GM19193 (cell line): ENCODE results near the gene FGF12.

Experiments used
- POLR2A ChIP-seq: IDR thresholded peaks from 4 replicates; pipeline ENCODE4 v1.6.1; 2011; ENCODE audit not compliant: insufficient read depth, insufficient read length; ENCODE audit errors: extremely low read depth

FGF12 gene

DNA sequence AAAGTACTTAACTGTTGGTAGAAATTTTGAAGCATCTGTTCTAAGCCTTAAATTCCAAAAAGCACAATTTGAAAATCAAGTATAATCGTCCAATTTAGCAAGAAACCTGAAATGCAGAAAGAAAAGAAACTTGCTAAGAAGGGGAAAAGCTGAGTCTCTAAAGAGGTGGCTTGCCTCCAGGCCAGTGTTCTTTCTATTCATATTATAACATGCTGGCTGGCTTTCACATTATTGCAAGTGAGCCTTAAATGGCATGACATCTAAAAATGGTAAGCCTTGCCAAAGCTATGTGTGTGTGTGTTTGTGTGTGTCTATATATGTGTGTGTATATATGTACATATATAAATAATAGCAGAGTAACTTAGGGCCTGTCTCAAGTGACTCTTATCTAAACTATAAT, 89.5 kb downstream of the FGF12 start:
- TF ChIP-seq POLR2A, result no peak

- TF ChIP-seq POLR2A, result no peak
Measured at GRCh38 chr3:192636517-192637444, 90.6 kb downstream of the FGF12 start.

DNA sequence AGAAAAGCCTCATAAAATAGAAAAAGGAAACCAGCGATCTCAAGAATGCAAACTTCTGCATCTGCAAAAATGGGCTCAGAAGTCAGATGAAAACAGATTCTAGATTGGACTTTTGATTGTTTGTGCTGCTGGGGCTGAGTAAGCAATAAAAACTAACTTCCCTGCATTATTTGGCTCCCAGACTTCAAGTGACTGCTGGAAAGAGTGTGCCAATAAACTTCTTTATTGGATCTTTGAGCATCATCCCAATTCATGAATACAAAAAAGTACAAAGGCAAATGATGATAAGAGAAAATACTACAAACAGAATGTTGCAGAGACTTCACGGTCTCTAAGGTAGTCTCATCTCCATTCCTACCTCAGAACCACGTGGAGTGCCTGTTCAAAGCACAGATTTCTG, 97.9 kb downstream of the FGF12 start:
- TF ChIP-seq POLR2A, result no peak

DNA sequence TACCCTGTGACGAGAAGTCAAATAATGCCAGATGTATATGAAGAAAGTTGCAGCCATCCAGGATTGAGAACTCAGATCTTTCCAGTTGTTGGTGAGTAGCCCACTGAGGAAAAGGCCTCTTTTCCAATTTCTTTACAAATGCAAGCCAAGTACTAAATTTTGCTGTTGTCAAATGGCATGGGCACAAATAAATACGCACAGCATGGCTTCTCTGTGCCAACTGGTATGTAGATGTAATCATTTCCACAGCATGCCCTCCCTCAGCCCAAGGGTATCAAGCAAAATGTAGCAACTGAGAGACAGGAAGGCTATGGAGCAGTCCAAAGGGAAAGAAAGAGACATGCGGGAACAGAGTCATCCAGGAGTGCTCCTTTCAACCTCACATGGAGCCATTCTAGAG, 105.4 kb downstream of the FGF12 start:
- no peak for TF ChIP-seq POLR2A

- TF ChIP-seq POLR2A, result no peak
Measured at GRCh38 chr3:192620275-192620674, 107.1 kb downstream of the FGF12 start.

- TF ChIP-seq POLR2A, result no peak
Measured at GRCh38 chr3:192611411-192611810, 115.9 kb downstream of the FGF12 start.

DNA sequence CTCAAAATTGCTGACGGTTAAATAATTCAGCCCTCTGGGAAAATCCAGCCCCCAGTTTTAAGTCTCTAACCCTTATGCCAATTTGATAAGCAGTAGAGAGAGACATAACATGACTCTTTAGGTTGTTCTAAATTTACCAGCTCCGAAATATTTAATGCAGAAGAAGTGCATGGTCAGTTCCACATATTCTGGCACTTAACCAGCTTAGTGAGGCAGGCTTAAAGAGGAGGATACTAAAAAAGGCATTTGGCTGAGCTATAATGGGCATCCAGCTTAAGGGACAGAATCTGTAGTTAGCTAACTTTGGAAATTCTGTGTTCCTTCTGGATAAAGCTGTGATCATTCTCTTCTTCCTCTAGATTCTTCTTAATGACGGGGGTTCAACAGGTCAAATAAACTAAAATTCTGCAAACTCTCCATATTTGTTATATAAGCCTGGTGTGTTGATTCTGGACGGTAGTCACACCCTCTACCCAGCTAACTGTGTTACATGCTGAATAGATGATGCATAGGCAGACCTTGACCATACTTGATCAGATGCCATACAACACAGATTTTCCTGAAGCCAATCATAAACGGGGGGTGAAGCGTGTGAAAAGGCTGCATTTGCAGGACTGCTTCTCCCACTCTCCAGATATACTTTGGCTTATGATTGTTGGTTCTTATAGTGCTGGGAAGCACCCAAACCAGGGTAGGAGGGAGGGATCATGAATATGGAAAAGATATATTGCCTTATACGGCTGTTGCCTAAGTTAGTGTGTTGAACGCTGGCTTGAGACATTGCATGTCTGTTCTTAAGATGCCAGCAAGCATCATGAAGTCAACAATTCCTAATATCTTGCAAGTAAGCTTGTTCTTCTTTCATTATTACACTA, 118.4 kb downstream of the FGF12 start:
- no peak for TF ChIP-seq POLR2A

DNA sequence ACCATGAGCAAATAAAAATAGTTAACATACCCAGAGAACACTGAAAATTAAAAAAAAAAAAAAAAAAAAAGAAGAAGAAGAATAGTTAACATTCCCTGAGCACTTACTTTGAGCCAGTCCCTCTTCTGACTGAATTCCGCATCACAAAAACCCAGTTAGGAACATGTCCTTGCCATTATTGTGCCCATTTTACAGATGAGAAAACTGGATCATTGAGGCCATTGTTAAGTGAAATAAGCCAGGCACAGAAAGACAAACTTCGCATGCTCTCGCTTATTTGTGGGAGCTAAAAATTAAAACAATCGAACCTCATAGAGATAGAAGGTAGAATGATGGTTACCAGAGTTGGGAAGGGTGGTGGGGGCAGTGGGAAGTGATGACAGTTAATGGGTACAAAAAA, 119.5 kb downstream of the FGF12 start:
- no peak for TF ChIP-seq POLR2A

DNA sequence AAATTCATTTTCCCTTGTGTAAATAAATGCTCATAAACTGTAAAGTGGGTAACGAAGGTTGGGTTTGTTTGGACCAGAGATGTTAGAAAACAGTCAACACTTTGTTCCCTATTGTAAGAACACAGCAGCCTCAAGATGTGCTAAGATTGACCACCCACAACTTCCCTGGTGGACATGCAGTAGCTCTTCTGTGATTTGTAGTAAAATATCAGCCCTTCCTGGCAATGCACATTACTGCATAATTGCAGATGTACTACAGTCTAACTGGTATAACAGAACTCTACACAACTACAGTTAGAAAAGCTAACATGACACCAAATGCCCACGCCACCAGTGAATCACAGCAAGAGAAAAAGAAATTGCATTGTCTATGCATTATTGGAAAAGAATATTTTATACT, 129.4 kb downstream of the FGF12 start:
- TF ChIP-seq POLR2A, result no peak

DNA sequence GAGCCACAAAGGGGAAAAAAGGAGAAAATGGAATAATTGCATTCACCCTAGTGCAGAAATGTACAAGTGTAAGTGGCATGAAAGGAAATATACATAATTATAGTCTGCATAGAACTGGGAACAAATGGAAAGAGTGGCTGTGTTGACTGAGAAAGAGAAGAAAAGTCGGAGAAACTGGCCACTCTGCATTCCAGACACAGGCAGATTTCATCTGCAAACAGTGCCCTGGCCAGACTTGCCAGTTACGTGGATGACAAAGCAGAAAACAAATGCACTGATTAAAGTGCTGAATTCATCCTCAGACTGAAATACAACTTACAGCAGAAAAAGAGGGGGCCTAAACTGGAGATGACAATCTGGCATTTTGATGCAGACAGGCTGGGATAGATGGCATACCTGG, 129.8 kb downstream of the FGF12 start:
- TF ChIP-seq POLR2A, result no peak

- no peak for TF ChIP-seq POLR2A
Measured at GRCh38 chr3:192578729-192579128, 148.6 kb downstream of the FGF12 start.

- no peak for TF ChIP-seq POLR2A
Measured at GRCh38 chr3:192577811-192578210, 149.5 kb downstream of the FGF12 start.

- no peak for TF ChIP-seq POLR2A
Measured at GRCh38 chr3:192577271-192577670, 150.1 kb downstream of the FGF12 start.

DNA sequence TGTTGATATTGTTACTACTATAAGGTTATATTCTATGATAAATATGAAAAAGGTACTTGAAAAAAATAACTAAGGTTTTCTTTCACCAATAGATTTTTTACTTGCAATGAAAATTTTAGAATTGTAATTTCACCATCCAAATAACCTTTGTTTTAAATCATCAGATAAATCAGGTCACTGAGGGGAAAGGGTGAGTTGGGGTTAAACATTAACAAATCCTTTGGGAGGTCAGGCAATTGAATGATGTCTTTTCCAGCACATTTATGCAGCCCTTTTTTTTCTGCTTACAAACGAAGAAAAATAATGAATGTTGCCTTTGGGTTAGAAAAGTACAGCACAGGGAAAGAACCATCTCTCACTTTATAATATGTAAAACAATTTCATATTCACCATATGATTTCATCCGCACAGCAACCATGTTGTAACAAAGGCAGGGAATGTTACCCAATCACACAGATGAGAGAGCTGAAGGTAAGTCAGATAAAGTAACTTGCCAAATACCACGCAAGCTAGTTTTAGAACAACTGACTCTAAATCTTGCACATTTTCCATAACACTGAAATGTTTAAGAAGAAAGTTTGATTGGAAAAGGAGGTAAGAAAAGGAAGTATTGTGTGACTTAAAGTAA, 151.3 kb downstream of the FGF12 start:
- no peak for TF ChIP-seq POLR2A

- TF ChIP-seq POLR2A, result no peak
Measured at GRCh38 chr3:192573240-192573639, 154.1 kb downstream of the FGF12 start.
